Panc1 (cell line): ENCODE results near the gene SCUBE3. TPM values are rescaled to one million over a fixed set of nuclear protein-coding genes. Genes with fewer than 3 reads are reported as not detected.
A peak's percentile ranks its signal among the peaks of the same experiment; 100 is the strongest.

ENCODE experiments used
- ATAC-seq: fragments of 200-7000 bp; cut with Tn5 transposase; 2 replicates; pipeline ENCODE4 v1.9.1; 2020; ENCODE audit warnings: mild to moderate bottlenecking, moderate library complexity
- BruUV-seq: library from RNA; stranded (reverse); fragments of 400-500 nt; replicated peaks from 2 replicates; lab custom pipeline; 2021; lab: Mats Ljungman, UMichigan
- CTCF ChIA-PET: fragments of 300-600 bp; sonication (Branson Sonifier 250); formaldehyde crosslinking; loops from one replicate; lab custom pipeline; 2022; ENCODE audit warnings: antibody characterized with exemption; lab: Charles Lee
- POLR2A ChIA-PET: fragments of 300-600 bp; sonication (Branson Sonifier 250); formaldehyde crosslinking; loops from one replicate; lab custom pipeline; 2022; ENCODE audit warnings: antibody characterized with exemption; lab: Charles Lee
- DNase-seq: peaks from one replicate; pipeline ENCODE4 v3.0.0-alpha.2; 2010; ENCODE audit warnings: low read depth, low spot score
- H3K27ac ChIP-seq: 2 replicates; pipeline ENCODE4 v1.5.1; 2011; ENCODE audit warnings: mild to moderate bottlenecking, low read length, inconsistent platforms
- H3K27me3 ChIP-seq: fragments of 200-500 bp; sonication (Bioruptor generic); 2 replicates; pipeline ENCODE4 v1.6.0; 2014; ENCODE audit warnings: low read length, inconsistent platforms; ENCODE audit not compliant: control insufficient read depth, insufficient read depth
- H3K36me3 ChIP-seq: fragments of 200-500 bp; sonication (Bioruptor generic); 2 replicates; pipeline ENCODE4 v1.5.1; 2014; ENCODE audit warnings: inconsistent platforms, mild to moderate bottlenecking, low read length, moderate library complexity; ENCODE audit not compliant: control insufficient read depth, insufficient read depth
- H3K4me1 ChIP-seq: 2 replicates; pipeline ENCODE4 v1.5.1; 2011; ENCODE audit warnings: inconsistent platforms, mild to moderate bottlenecking, low read length, moderate library complexity; ENCODE audit not compliant: control insufficient read depth, insufficient read depth
- H3K4me3 ChIP-seq, 2 experiments: 2 replicates each; pipeline ENCODE4 v1.5.1; 2011 to 2012; ENCODE audit warnings: low read depth in 2 of 2, low read length in 2 of 2, mild to moderate bottlenecking in 2 of 2, inconsistent platforms in 1 of 2, moderate library complexity in 1 of 2
- H3K9me3 ChIP-seq: fragments of 200-500 bp; sonication (Bioruptor generic); 2 replicates; pipeline ENCODE4 v1.5.1; 2014; ENCODE audit warnings: low read depth, mild to moderate bottlenecking, inconsistent platforms, low read length, moderate library complexity; ENCODE audit not compliant: control insufficient read depth, insufficient read depth
- CTCF ChIP-seq: fragments of 450-650 bp; IDR thresholded peaks from 2 replicates; pipeline ENCODE4 v1.5.1; 2017; ENCODE audit warnings: mild to moderate bottlenecking
- POLR2AphosphoS5 ChIP-seq: IDR thresholded peaks from 2 replicates; pipeline ENCODE4 v1.6.1; 2012; ENCODE audit warnings: mild to moderate bottlenecking, low read depth, low read length, moderate library complexity
- SIN3A ChIP-seq: IDR thresholded peaks from 2 replicates; pipeline ENCODE4 v1.6.1; 2012; ENCODE audit warnings: low read depth, mild to moderate bottlenecking, low read length, moderate library complexity, borderline replicate concordance; ENCODE audit not compliant: insufficient read depth
- TCF7L2 ChIP-seq: IDR thresholded peaks from 2 replicates; pipeline ENCODE4 v1.6.1; 2011; ENCODE audit warnings: mild to moderate bottlenecking, low read depth, low read length, inconsistent platforms
- in situ Hi-C: cut with HindIII; loops from 2 replicates; pipeline ENCODE4 v1.10.0; 2016; ENCODE audit warnings: low sequenced_read_pairs, low pct_unique_long_range_greater_than_20kb
- intact Hi-C: fragments of 100-400 bp; cut with micrococcal nuclease; formaldehyde crosslinking; loops from one replicate; pipeline ENCODE4 v1.10.0; 2022; ENCODE audit not compliant: unreplicated experiment
- total RNA-seq: library from RNA; stranded (reverse); gene quantifications from one replicate; pipeline ENCODE4 v1.2.1, GENCODE V29; 2021; ENCODE audit not compliant: unreplicated experiment
- TF ChIP-seq, protein P1 (sequence below), 2 experiments: IDR thresholded peaks; 2 replicates each; pipeline ENCODE4 v1.6.1; 2011 to 2012; ENCODE audit warnings: low read depth in 2 of 2, control low read depth in 1 of 2, low read length in 1 of 2, mild to moderate bottlenecking in 1 of 2, moderate library complexity in 1 of 2; ENCODE audit not compliant: insufficient read depth in 1 of 2

Gene SCUBE3
- total RNA-seq, 1 experiment from 2014 or later, result 1.6 TPM

DNA sequence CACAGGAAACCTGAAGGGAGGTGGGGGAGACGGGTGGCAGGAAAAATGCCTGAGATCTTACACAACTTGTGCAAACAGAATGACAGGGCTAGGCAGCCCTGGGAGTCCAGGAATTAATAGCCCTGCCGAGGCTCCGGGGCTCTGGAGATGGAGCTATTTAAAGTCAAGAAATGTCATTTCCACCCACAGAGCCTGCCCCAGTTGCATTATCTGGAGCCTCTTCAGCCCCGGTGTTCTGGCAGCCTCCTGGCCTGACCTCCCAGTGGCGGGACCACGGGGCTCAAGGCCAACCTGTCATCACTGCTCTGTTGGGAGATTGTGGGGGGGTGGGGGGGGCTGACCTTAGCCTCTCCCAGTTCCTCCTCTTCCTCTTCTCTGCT is 28.5 kb upstream of the SCUBE3 start:
- POLR2A ChIA-PET, result no interaction called here
- Histone ChIP-seq H3K4me1 (peaks cover 11% of the 10 kb centered on the region), H3K27ac (no peak overlapping the region), H3K36me3 (no peaks in the 10 kb centered on the region), H3K4me3 (no peak overlapping the region), H3K27me3 (no peaks in the 10 kb centered on the region), H3K9me3 (no peaks in the 10 kb centered on the region)
- ATAC-seq, result peak; percentile 72
- in situ Hi-C loops (no loop called here), intact Hi-C loops (no loop called here)
- DNase-seq, result no peak
- CTCF ChIA-PET, result no interaction called here
- BruUV-seq, result no TSS peak
- TF ChIP-seq TCF7L2, result no peak
- no peak for TF ChIP-seq SIN3A
- TF ChIP-seq CTCF, result no peak
- TF ChIP-seq POLR2AphosphoS5, result no peak
- TF ChIP-seq, protein P1, sequence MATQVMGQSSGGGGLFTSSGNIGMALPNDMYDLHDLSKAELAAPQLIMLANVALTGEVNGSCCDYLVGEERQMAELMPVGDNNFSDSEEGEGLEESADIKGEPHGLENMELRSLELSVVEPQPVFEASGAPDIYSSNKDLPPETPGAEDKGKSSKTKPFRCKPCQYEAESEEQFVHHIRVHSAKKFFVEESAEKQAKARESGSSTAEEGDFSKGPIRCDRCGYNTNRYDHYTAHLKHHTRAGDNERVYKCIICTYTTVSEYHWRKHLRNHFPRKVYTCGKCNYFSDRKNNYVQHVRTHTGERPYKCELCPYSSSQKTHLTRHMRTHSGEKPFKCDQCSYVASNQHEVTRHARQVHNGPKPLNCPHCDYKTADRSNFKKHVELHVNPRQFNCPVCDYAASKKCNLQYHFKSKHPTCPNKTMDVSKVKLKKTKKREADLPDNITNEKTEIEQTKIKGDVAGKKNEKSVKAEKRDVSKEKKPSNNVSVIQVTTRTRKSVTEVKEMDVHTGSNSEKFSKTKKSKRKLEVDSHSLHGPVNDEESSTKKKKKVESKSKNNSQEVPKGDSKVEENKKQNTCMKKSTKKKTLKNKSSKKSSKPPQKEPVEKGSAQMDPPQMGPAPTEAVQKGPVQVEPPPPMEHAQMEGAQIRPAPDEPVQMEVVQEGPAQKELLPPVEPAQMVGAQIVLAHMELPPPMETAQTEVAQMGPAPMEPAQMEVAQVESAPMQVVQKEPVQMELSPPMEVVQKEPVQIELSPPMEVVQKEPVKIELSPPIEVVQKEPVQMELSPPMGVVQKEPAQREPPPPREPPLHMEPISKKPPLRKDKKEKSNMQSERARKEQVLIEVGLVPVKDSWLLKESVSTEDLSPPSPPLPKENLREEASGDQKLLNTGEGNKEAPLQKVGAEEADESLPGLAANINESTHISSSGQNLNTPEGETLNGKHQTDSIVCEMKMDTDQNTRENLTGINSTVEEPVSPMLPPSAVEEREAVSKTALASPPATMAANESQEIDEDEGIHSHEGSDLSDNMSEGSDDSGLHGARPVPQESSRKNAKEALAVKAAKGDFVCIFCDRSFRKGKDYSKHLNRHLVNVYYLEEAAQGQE (IDR thresholded peaks at IDR 0.05; ENCODE audit: insufficient read depth in 1 of 2, low read depth in 2 of 2, low read length in 1 of 2), result no peak

GRCh38 chr6:35185971-35186370 is 27.8 kb upstream of the SCUBE3 start:
- intact Hi-C loops (no loop called here), in situ Hi-C loops (no loop called here)
- H3K36me3 ChIP-seq, result no peaks in the 10 kb centered on the region
- BruUV-seq, result no TSS peak
- DNase-seq (no peak), ATAC-seq (no peak)
- peaks cover 11% of the 10 kb centered on the region for H3K4me1 ChIP-seq
- no peaks in the 10 kb centered on the region for H3K27me3 ChIP-seq
- no peak overlapping the region for H3K27ac ChIP-seq
- no peak for TF ChIP-seq CTCF
- no peak for TF ChIP-seq SIN3A
- TF ChIP-seq, protein P1 (IDR thresholded peaks at IDR 0.05; ENCODE audit: insufficient read depth in 1 of 2, low read depth in 2 of 2, low read length in 1 of 2), result no peak
- TF ChIP-seq POLR2AphosphoS5, result no peak
- TF ChIP-seq TCF7L2, result no peak
- H3K4me3 ChIP-seq, result no peak overlapping the region
- ChIA-PET POLR2A (no interaction called here), CTCF (no interaction called here)
- H3K9me3 ChIP-seq, result no peaks in the 10 kb centered on the region
